NB4 (cell line): ENCODE measurements around the gene CFAP97D2.

Experiments
- DNase-seq: peaks from one replicate; pipeline ENCODE4 v3.0.0; 2010; ENCODE audit warnings: low read depth
- H3K4me3 ChIP-seq: one replicate; pipeline ENCODE4 v1.5.1; 2011; ENCODE audit warnings: mild to moderate bottlenecking, low read depth, low read length, moderate library complexity
- CTCF ChIP-seq: IDR thresholded peaks from one replicate; pipeline ENCODE4 v1.5.1; 2012; ENCODE audit warnings: low read depth, low read length
- MAX ChIP-seq: IDR thresholded peaks from 2 replicates; pipeline ENCODE4 v1.6.1; 2011; ENCODE audit warnings: low read depth, low read length
- MYC ChIP-seq: IDR thresholded peaks from 2 replicates; pipeline ENCODE4 v1.6.1; 2011; ENCODE audit warnings: low read depth, low read length
- POLR2A ChIP-seq: IDR thresholded peaks from 2 replicates; pipeline ENCODE4 v1.6.1; 2011; ENCODE audit warnings: mild to moderate bottlenecking; ENCODE audit not compliant: insufficient read length; ENCODE audit errors: extremely low read depth

CFAP97D2 gene

GRCh38 chr13:114234645-114235421, 55.8 kb downstream of the CFAP97D2 start, which contains the start of gene CDC16:
CDC16 (plus strand) TSS chr13:114234897; CDS start chr13:114235085, 188 bp downstream.
- TF ChIP-seq CTCF (no peak), MYC (peak; percentile 86; the same call in 1 of the 2 replicates), POLR2A (peak; percentile 55), MAX (peak; percentile 93)
- peak; percentile 96 for DNase-seq

GRCh38 chr13:114235697-114236096, 56.6 kb downstream of the CFAP97D2 start:
- H3K4me3 ChIP-seq: peak overlapping the region; percentile 79
- TF ChIP-seq CTCF (no peak), POLR2A (no peak), MAX (no peak), MYC (no peak)
- no peak for DNase-seq

More at GRCh38 chr13:114234645-114235421, 55.8 kb downstream of the CFAP97D2 start, which contains the start of gene CDC16:
- H3K4me3 ChIP-seq: peak within 1 kb of the TSS; percentile 79

GRCh38 chr13:114236227-114236626, 57.2 kb downstream of the CFAP97D2 start:
- DNase-seq: no peak
- TF ChIP-seq POLR2A: no peak
- no peak for TF ChIP-seq MAX
- TF ChIP-seq CTCF: no peak
- no peak for TF ChIP-seq MYC
- peak overlapping the region; percentile 79 for H3K4me3 ChIP-seq

GRCh38 chr13:114237415-114238112, 58.5 kb downstream of the CFAP97D2 start:
- DNase-seq: no peak
- no peak overlapping the region for H3K4me3 ChIP-seq
- TF ChIP-seq MAX (no peak), MYC (no peak), CTCF (no peak), POLR2A (no peak)

- TF ChIP-seq MYC (no peak), MAX (no peak), CTCF (no peak), POLR2A (no peak)
- no peak overlapping the region for H3K4me3 ChIP-seq
- DNase-seq: no peak
Observed at GRCh38 chr13:114241918-114242317, 62.9 kb downstream of the CFAP97D2 start.
